HG02885 (cell line): ENCODE results near the gene SMIM30.

Experiments
- ATAC-seq: cut with Tn5 transposase; IDR thresholded peaks from one replicate; pipeline ENCODE4 v1.9.1; 2021; ENCODE audit warnings: mild to moderate bottlenecking; ENCODE audit not compliant: unreplicated experiment, poor library complexity

The SMIM30 gene

GRCh38 chr7:113113912-113114311 is 4.4 kb downstream of the SMIM30 start:
- ATAC-seq, result no peak

DNA sequence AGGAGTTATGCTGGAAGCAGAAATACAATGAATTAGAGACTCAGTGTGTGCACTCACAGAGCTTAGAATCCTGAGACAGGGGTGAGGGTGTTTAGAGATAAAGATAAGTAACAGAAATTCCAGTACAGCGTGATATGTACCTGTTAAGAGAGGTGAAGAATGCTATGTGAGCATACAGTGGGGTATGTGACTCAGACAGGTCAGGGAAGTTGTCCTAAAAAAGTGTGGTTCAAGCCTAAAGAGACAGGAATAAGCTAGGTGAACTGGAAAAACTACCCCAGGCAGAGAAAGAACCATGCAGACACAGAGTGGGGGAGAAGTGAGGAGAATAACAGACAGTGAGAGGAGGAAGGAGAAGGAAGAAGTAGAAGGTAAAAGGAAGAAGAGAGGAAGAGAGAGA is 8.6 kb downstream of the SMIM30 start:
- no peak for ATAC-seq

- no peak for ATAC-seq
Observed at GRCh38 chr7:113100121-113100603, 18.2 kb downstream of the SMIM30 start.

DNA sequence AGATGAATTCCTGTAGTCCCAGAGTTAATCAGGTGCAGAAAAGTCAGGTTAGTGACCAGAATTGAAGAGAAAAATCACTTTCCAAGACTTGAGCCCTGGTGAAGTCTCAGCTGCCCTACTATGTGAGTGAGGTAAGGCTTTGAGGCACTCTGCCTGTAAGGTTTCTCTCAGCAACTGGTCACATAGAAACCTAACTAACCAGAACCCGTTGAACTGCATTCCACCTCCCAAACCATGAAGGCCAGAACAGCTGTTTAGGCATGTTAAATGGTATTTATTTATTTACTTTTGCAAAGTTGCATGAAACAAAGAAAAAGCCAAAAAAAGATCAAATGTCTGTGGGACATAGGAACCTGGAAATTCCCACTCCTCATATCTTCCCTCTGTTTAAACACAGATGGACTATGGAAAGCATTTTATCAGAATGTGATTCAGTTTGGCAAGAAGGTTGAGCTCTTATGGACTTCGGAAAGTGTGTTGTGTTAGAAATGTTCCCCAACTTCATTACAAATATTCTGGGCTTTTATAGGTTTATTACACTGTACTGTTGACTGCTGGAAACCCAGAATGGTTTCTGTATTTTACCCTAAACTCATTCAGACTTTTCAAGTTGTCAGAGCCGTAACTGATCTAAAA is 19.0 kb downstream of the SMIM30 start:
- ATAC-seq, result no peak

- ATAC-seq, result no peak
Observed at GRCh38 chr7:113094517-113095249, 23.7 kb downstream of the SMIM30 start.

DNA sequence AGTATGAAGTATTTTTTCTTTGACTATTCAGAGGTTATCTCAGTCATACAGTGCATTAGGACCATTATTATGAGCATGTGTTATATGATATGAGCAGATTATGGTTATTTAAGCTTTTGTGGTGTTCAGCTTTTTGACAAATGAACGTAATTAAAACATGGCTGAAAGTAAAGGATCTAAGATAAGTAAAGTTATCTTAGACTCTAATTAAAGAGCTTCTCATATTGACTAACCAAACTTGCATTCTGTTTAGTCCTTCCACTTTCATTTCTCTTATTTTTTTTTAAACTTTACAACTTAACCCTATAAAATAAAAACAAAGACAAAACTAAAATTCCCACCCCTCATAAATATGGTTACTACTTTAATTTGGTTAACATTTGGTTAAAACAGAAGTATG is 24.8 kb downstream of the SMIM30 start:
- no peak for ATAC-seq

- no peak for ATAC-seq
Observed at GRCh38 chr7:113092762-113093161, 25.6 kb downstream of the SMIM30 start.

GRCh38 chr7:113087071-113087998 is 31.0 kb downstream of the SMIM30 start:
- no peak for ATAC-seq

GRCh38 chr7:113086431-113086888 is 31.9 kb downstream of the SMIM30 start, which contains the start of gene GPR85:
TSS of gene GPR85 (minus strand) at chr7:113086827. CDS start at chr7:113084721, 2,106 bp downstream.
- ATAC-seq, result peak; percentile 75

DNA sequence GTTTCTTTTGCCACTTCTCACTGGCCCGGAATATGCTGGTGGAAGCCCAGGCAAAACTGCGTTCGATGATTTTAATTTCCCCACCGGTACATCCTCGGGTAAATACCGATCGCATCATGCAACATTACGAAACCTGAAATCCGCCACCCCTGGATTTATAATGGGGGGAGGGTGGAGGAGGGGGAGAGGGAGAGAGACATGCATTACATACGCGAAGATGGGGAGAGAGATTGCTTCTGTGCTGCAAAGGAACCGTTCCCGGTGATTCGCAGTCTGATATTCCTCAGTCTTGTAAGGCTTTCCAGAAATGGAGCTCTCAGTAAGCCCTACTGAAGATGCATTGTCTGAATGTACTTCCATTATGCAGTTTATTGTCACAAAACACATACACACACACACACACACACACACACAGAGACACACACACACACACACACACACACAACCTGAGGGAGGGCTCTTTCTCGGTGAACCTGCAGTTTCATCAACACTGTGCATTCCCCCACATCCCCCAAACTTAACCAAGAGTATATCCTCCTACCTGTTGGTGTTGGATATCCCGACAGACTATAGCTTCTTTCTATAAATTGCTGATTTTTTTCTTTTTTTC is 32.5 kb downstream of the SMIM30 start:
- ATAC-seq, result no peak

GRCh38 chr7:113084496-113085172 is 33.7 kb downstream of the SMIM30 start:
- ATAC-seq, result no peak

- no peak for ATAC-seq
Observed at GRCh38 chr7:113083816-113084495, 34.4 kb downstream of the SMIM30 start.

DNA sequence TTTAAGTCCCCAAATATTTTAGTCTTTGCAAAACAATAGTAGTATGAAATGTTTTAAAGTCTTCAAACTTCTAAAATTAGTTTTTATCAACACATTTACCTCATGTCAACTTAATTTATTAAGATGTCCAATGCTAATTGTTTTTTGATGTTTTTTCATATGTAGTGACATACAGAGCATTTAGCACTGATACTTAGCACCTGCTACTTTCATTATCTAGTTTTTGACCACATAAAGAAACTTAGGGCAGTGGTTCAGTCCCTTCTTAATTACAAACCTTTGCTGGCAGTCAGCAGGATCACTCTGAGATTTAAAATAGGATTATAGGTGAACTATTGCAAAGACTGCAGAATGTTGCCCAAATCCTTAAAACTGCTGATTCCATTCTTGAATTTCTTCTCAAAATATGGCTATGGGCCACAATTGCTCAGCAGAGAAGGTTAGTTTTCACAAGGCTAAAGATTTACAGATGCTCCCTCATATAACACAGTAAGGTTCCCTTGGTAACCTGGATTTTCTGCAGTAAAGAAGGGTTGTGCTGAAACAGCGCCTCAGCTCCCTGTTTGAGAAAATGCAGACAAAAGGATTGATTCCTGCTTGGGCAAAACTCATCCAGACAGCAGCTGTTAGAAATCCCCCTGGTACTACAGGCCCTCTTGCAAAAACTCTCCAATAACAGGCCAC is 35.1 kb downstream of the SMIM30 start:
- ATAC-seq, result peak; percentile 58

DNA sequence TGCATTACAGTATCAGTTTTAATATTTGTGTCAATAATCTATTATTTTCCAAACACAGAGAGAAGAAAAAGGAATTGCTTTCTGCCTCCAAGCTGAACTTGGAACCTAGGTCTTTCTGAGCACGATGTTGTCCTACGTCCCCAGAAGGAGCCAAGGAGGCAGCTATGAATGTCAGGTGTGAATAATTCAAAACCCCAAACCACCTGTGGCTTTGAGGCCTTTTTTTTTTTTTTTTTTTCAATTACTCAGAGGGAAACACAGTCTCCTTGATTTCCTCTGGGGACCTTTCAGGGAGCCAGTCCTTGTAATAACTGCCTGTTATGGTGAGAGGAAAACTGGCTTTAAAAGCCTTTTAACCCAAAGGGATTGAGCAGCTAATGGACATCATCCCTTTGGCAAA is 40.0 kb downstream of the SMIM30 start:
- no peak for ATAC-seq

GRCh38 chr7:113076703-113077102 is 41.7 kb downstream of the SMIM30 start:
- no peak for ATAC-seq

DNA sequence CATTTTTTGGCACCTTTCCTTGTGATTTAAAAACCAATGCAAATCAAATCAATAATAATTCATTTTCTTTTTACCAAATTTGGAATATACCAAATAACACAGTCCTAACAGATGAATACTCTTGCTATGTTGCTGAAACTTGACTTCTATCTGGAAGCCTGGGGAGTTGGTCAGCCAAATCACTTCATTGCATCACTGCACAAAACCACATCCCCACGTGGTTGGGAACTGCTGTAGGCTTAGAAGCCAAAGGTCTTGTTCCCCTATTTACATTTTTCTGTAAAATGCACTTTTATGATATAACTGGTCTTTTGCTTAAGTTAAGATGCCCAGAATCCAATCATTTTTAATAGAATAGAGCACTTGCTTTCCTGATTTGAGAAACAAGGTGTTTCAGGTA is 46.9 kb downstream of the SMIM30 start:
- ATAC-seq, result peak; percentile 77
